CD4-positive, alpha-beta T cell treated with Interleukin-2 at 100 ng/mL for 4 hours (primary cell): ENCODE results near the gene NRXN3.

ENCODE experiments used
- DNase-seq: peaks from one replicate; pipeline ENCODE4 v3.0.0-alpha.2; 2020; ENCODE audit warnings: low spot score

Gene NRXN3

DNA sequence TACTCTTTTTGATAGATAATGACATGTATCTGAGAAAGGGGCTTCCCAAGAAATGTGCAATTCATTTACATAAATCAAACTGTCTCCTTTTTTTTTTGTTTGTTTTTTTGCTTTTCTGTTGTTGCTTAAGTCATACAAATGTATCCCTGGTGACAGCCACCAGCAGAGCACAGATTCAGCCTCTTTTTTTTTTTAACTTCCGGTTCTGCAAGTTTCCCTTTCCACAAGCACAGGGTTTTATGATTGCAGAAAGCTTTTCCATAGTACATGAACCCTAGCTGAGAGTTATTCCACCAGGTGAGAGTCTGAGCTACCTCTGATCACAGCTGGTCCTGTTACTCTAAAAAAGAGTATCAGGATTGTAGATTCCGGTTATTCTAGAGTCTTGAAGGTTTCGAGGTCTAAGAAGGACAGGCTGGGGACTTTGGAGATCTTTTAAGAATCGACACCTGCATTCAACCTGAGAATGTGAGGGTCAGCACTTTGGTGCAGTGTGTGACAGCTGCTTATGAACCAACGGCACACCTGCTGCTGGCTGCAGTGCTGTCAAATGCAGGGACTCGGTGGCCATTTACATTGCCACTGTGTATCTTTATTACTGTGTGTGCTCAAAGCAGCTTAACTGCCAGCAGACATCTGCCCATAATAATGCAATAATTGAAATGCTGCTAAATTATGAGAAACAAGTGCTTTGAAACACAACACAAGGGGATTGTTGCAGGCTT, 551.7 kb downstream of the NRXN3 start:
- DNase-seq = no peak

GRCh38 chr14:78725086-78725485, 554.9 kb downstream of the NRXN3 start:
- DNase-seq = no peak

GRCh38 chr14:78737116-78737515, 566.9 kb downstream of the NRXN3 start:
- DNase-seq = no peak

DNA sequence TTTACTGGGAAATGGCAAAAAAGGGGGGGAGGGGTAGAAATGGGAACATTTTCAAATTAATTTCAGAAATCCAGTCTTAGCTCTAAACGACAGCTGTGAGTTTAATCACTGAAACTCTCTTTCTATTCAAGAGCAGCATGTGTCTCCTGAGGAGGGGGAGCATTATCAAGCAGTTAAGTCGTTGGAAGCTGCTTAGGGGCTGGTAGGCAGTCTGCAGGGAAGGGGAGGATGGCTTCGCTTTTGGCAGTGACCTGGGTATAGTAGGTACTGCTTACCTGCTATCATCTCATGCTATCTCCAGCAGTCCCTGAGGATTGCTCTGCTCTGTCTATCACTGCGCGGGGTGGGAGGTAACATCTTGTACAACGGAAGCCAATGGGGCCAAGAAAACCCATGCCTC, 567.4 kb downstream of the NRXN3 start:
- no peak for DNase-seq

DNA sequence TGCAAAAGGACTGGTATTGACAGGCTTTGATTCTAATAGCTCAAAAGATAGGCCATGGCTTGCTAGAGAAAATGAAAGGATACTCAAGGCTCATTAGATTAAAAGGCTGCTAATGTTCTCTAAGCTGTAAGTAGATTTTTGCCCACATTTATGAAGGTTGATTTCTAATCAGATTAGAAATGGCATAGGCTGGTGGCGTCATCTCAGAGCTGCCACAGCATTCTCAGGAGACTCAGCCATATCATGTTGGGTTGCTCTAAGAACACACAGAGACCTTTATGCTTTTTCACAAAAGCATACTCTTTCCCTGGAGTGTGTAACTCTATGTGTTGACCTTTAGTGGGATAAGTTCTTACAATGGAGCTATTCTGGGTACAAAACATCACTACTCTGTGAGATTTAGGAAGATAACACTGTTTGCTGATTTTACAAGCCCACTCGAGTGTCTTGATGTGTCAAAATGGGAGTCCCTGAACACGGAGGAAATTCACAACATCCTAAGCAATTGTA, 576.0 kb downstream of the NRXN3 start:
- DNase-seq = no peak

DNA sequence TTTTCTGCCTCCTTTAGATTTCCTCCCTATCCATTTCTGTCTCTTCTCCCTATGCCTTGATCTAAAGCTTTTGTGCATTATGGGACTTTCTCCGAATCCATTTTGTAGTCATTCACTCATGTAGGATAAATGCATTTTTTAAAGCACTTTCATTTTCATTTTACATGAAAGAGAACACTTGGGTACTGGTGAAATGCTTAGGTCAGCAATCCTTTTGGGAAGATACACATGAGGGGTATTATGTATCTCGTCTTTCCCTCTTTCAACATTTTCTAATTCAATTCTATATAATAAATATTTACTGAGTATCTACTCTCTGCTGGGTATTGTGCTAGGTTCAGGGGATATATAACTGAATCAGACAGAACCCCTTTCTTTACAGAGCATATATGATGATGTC, 577.6 kb downstream of the NRXN3 start:
- DNase-seq = no peak

DNA sequence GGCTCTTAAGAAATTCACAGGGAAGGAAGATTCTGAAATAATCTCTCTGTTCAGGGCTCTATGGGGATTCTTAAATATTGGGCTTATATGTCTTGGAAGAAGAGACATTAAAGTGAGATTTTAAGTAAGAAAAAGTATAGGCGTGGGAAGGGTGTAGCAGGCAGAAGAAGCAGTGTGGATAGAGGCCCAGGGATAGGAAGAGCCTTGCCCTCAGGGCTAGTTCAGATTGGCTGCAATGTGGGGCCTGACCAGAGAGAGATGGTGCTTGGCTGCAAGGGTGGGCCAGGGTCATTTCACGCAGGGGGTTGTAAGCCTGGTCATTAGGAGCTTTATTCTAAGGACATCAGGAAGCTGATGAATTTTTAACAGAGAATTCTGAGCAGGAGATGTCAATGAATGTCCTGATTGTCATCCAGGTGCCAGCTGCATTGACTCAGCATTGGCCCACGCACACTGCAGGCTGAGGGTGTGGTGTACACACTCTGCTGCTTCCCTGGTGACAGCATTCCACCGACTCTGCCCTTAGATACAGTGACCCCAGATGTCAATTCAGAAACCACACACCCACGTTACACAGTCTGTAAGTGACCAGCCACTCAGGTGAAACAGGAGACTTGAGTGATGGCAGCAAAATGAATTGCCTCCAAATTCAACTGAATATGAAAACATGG, 582.5 kb downstream of the NRXN3 start:
- no peak for DNase-seq

- DNase-seq = no peak
These were observed 583.9 kb downstream of the NRXN3 start for GRCh38 chr14:78754059-78754458.

GRCh38 chr14:78758333-78758732, 588.2 kb downstream of the NRXN3 start:
- no peak for DNase-seq

- DNase-seq = no peak
These were observed 592.2 kb downstream of the NRXN3 start for GRCh38 chr14:78762331-78762730.

- no peak for DNase-seq
These were observed 593.6 kb downstream of the NRXN3 start for GRCh38 chr14:78763746-78764145.

DNA sequence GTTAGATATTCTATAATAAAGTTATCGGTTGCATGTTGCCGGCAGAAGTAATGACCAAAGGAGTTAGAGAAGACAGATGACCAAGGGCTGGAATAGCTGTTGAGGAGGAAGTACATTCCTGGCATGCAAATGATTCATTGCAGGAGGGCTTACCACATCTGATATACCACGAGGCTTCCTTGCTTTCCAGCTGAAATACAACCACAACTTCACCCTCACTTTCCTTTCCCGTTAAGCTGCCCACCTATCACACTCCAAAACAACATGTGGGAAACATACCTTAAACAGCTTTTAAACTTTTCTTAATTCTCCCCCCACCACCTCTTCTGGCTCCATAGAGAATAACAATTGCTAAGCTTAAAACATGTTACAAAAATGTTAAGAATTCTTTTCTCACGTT, 594.1 kb downstream of the NRXN3 start:
- DNase-seq = no peak

- no peak for DNase-seq
These were observed 594.5 kb downstream of the NRXN3 start for GRCh38 chr14:78764645-78765044.

DNA sequence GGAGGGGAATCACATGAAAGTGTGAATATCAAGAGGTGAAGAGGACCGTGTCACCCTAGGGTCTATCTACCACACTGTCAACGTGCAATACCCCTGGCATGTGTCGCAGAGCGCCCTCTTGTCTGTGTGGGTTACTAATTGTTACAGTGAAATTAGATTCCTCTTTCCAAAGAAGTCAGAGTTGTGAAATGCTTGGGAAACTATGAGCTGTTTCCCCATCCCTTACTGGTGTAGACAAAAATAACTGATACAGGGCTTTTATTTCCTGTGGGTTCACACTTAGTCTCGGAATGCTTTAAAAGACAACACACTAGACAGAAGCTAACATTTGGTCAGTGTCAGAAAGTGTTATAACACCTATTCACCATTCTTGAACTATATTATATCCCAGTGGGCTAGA, 597.3 kb downstream of the NRXN3 start:
- no peak for DNase-seq

DNA sequence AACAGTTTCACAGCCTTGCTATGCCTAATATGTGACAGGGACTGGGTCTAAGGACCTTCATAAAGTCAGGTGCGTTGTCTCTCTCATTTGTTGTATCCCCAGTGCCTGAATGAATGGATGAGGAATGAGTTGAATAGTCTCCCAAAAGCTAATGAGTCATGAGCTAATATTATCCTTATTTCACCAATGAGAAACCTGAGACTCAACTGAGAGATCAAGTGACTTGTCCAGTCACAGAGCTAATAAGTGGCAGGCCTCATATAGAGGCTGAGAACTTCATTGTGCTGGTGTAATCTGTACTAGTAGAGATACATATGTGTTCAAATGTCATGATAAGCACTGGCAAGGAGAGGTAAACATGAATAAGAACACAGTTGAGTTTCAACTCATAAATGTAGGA, 612.4 kb downstream of the NRXN3 start:
- DNase-seq = no peak

GRCh38 chr14:78785265-78785664, 615.1 kb downstream of the NRXN3 start:
- no peak for DNase-seq

DNA sequence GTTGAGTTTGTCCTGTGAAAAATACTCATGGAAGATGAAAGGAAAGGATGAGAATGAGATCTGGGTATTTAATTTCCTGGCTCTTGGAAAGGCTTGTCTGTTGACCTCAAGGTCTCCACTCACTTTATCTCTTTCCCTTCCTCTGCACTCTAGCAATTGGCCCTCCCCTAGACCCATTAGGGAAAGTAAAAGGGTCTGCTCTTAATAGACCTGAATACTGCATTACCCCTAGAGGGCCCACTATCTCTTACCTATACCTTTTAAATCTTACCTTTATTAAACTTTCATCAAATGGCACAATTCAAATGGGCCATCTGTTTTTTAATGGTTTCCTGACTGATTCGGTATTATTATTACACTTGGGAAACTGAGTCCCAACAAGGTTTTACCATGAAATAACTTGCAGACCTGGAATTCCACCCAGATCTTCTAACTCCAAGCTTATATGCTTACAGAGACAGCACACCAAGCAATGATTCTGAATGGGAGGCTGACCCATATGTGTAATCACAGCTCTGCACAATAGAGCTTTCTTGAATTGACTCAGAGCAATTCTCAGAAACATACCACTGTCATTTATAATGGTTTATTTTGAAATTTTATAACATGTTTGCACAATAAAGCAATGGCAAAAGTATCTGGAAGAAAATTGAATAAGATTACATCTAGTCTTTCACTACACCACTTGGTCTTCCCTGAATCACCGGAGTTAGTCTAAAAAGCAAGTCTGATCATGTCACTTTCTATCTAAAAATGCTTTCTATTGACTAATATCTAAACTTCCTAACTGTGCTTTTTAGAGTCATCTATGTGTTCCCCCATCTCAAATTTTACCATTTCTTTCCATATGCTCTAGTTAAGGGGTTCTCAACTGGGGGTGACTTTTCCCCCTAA, 618.5 kb downstream of the NRXN3 start:
- no peak for DNase-seq

DNA sequence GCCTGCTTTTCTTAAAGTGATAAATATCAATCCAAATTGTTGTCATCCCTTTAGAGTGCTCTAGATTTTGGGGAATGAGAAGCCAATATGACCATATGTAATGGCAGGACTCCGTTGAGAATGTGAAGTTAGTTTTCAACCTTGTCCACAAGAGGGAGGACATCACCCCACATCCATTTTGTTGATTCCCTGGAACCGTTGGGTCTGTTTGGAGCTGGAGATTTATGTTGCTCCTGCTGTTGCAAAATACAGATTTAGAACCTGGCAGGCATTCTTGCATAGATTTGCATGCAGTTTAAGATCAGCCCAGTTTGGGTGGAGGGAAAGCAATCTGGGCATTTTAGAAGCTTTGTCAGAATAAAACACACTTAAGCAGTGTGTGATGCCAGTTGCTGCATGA, 620.1 kb downstream of the NRXN3 start:
- DNase-seq = no peak

DNA sequence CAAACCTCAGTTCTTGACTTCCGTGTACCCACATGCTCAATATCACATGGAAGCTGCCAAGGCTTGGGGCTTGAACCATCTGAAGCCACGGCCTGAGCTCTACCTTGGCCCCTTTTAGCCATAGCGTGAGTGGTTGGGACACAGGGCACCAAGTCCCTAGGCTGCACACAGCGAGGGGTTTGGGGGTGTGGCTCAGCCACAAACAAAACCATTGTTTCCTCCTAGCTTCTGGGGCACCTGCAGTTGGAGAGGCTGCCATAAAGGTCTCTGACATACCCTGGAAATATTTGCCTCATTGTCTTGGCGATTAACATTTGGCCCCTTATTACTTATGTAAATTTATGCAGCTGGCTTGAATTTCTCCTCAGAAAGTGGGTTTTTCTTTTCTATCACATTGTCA, 628.6 kb downstream of the NRXN3 start:
- no peak for DNase-seq

DNA sequence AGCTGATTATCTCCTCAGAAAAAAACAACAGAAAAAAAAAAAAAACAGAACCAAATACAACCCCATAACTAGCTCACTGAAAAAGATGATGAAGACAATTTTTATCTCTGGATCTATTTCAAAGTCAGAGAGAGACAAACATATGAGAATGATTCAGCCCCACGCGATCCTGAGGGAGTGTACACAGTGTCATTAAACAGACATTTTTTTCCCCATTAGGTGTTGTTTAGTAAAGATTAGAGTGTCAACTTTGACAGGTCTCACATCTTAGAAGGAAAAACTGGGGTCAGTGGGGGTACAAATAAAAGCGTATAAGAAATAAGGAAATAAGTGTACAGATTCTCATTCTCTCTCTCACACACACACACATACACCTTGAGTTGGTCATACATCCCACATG, 635.4 kb downstream of the NRXN3 start:
- no peak for DNase-seq

DNA sequence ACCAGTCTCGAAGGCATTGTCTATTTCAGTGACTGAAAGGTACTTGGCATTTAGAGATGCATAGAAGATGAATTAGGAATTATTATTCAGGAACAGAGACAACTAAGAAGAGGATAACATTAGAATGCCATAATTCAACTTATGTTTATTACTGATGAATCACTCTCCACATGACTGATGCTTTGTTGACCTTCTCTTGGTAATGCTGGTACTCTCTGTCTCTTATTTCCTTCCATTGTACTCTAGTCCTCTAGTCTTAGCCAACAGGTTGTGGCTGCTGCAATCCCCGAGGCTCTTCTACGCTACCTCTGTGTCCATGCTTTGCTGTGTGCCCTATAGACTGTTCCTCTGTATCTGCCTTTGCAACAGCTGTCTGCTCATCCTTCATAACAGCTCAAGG, 652.9 kb downstream of the NRXN3 start:
- DNase-seq = no peak

- no peak for DNase-seq
These were observed 653.3 kb downstream of the NRXN3 start for GRCh38 chr14:78823516-78823915.

DNA sequence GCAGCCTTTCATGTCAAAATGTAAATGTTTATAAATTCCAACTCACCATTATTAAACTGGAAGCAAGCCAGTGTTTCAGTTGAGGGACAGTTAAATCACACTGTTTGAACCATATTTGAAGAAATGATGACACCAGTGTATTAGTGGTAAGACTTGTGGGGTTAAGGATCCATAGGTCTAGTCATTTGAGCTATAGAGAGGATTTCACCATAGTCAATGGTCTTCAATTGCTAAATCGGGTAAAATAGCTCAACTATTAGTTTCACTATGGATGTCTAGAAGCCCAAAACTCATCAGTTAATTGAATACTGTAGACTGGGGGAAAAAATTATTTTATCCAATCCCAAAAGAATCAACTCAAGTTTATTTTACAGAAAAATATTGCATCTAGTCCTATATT, 659.1 kb downstream of the NRXN3 start:
- no peak for DNase-seq
